HG02678 (cell line): ENCODE results near the gene SLC39A11.

Experiments
- ATAC-seq: cut with Tn5 transposase; IDR thresholded peaks from one replicate; pipeline ENCODE4 v1.9.1; 2021; ENCODE audit warnings: mild to moderate bottlenecking, moderate library complexity; ENCODE audit not compliant: unreplicated experiment

Gene SLC39A11

DNA sequence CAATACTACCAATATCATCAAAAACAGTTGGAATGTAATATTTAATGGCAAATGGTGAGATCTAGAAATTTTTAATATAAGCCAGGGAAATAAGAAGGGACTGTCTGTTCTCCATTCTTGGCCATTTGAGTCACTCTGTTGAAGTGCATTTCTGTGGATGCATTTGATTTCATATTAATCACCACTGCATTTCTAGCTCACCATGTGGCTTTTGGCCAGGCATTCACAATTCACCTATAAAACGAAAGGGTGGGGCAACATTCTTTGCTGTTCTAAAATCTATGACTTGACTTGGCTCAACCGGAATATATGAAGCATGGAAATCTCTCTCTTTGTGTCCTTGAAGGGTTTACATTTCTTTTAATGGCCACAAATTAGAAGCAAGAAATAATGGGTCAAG lies 483.0 kb downstream of the SLC39A11 start:
- ATAC-seq = no peak

DNA sequence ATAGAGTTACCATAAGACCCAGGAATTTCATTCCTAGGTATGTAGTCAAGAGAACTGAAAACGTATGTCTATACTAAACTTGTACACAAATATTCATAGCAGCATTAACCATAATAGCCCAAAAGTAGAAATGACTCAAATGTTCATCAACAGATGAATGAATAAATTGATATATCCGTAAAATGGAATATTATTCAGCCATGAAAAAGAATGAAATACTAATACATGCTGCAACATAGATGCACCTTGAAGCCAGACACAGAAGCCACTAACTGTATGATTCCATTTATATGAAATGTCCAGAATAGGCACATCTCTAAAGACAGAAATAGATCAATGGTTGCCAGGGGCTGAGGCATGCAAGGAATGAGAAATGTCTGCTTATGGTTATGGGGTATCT lies 484.1 kb downstream of the SLC39A11 start:
- no peak for ATAC-seq

DNA sequence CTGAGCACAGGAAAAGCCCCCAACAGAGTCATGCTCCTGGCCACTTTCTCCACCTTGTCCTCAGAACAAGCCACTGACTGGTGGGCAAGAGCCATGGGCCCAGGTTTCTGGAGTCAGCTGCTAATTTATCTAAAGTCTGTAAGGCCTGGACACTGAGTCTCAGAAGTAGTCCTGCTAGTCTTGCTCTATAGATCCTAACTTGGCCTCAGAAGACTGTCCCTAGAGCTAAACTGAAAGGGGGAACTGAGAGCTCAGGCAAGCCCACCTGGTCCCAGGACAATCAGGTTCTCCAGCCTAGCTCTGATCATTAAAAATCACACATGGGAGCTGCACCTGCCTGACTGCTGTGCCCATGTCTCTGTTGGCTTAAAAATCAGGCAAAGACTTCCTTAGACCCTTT lies 485.8 kb downstream of the SLC39A11 start:
- no peak for ATAC-seq

DNA sequence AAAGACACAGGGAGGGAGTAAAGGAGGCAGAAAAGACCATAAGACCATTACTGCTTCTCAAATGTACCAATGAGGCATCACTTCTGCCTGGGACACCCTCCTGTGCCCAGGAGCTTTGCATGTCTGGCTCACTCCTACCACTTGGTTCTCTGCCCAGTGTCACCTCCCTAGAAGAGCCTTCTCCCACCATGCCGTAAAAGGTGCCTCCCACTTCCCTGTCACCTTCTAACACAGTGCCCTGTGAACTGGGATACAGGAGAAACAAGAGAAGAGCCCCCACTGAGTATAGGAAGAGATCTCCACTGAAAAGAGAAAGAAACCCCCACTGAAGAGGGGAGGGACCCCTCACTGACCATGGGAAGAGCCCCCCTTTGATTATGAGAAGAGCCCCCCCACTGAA lies 486.9 kb downstream of the SLC39A11 start:
- ATAC-seq = no peak

DNA sequence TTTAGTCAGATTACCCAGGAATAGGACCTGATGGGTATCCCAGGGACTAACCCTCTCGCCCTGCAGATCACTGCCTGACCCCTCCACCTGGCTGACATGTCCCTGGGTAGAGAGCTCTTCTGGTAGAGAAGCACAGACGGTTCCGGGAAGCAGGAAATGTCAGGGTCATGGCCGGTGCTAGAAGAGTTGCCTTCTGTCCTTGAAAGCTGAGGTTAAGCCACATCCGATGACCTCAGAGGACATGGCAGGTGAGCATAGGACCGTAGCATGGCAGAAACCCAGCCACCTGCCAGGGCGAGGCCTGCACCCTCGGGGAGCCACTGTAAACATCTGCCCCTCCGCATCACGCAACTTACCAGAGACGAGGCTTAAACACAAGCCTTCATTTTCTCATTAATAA lies 488.0 kb downstream of the SLC39A11 start:
- ATAC-seq = peak; percentile 60

DNA sequence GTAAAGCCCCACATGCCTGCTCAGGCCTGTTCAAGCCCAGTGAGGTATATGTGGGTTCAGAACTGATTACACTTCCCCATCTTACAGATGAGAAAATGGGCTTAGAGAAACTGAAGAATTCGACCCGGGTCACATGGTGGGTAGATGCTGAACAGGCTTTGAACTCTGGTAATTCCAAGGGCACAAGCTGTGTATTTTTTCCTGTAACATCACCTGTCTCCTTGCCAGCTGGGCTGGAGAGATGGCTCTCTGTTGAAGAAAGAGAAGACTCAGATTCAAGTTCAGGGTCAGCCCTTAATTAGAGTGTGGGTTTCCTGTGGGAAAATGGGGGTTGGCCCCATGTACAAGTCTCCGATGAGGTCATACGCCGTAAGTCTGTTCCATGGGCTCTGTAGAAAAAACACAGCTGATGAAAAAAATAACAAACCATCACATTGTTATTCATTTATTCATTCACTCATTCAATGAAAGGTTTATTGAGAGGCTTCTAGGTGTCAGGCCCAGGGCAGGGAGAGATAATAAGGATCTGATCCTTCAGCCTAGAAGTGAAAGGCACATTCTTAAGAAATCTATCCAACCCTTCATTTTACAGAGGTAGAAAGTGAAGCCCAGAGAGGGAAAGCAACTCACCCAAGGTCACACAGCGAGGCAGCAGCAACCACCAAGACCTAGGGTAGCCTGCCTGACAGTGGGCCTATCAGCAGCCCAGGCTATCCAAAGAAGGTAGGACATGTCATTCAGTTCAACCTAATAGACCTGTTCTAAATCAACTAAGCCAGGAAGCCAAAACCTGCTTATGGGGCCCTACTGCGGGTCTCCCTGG lies 488.9 kb downstream of the SLC39A11 start:
- peak; percentile 13 for ATAC-seq

DNA sequence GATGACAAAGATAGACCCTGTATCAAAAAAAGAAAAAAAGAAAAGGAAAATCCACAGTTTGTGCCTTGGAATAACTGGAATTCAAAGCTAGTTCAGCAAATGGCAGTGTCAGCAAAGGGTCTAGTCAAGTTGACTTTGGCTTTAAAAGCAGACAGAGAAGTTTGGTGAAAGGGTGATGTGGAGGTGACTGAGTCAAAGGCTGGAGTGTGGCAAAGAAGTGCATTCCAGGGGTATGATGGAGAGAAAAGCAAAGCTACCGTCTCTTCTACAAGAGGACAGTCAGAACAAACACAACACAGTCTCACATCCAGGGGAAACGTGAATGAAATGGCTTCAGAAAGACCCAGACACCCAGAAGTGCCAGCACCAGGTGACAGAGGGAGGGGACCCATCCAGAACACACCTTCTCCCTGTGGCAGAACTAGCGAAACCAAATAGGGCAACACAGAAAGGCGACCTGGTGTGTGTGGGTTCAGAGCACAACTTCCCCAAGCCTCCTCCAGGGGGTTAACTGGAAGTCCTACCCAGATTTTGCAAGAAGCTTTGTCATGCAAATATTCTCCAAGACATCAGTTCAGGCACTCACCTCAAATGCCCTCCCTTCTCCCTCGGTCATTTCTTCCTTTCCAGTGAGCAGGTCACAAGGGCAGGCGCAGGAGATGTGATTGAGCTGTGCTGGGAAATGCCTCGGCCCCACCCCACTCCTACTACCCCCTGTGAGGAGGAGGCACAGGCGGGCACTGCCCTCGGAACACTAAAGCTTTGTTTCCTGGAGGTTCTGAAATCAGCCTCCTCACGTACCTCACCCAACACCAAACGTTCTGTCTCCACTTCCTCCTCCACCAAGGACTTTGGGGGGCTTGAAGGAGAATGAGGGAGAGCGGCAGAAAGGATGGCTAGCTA lies 489.7 kb downstream of the SLC39A11 start:
- peak; percentile 50 for ATAC-seq

DNA sequence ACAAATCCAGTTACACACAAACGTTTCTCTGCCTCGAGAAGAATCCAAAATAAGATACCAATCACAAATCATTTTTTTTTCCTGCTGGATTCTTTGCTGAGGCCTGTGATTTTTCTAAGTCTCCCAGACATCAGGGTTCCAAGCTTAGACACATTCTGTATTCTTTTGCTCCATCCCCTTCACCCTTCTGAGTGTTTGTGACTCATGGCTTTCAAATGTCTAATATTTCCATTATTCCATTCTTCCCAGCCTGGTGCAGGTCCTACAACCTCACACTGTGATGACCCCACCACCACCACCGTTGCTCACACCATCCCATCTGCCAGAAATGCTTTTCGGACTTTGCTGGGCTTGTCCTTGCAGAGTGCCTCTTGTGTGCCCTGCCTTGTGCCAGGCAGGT lies 491.6 kb downstream of the SLC39A11 start:
- ATAC-seq = no peak

DNA sequence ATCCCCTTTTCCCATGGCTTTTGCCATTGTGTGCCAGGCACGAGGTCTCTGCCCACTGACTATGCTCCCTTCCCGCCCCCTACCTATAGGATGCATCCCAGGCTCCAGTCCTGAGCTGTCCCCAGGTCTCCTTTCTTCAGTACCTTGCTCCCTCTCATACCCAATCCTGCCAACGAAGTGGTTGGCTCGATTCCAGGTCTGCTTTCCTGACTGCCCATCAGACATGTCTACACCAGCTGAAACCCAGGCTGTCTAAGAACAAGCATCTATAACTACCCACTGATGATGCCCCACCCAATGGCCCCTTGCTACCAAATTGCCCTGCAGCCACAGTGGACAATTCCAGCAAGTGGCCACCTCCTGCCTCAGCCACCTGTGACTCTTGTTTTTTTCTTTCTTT lies 492.6 kb downstream of the SLC39A11 start:
- no peak for ATAC-seq

DNA sequence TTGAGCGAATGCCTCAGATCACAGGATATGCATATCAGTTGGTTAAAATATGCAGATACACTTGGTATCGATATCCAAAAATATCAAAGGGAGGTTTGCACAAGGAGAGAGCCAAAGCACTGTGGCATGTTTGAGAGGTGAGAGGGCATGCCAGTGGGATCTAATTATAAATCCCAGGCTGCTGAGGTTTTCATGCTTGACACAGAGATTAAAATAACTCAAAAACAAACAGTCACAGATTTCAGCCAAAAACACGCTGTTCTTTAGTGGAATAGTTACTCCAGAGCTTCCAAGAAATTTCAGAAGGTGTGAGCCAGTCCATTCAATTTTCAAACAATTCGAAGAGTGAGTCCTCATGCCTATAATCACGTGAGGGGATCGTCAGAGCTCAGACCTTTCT lies 493.8 kb downstream of the SLC39A11 start:
- no peak for ATAC-seq

DNA sequence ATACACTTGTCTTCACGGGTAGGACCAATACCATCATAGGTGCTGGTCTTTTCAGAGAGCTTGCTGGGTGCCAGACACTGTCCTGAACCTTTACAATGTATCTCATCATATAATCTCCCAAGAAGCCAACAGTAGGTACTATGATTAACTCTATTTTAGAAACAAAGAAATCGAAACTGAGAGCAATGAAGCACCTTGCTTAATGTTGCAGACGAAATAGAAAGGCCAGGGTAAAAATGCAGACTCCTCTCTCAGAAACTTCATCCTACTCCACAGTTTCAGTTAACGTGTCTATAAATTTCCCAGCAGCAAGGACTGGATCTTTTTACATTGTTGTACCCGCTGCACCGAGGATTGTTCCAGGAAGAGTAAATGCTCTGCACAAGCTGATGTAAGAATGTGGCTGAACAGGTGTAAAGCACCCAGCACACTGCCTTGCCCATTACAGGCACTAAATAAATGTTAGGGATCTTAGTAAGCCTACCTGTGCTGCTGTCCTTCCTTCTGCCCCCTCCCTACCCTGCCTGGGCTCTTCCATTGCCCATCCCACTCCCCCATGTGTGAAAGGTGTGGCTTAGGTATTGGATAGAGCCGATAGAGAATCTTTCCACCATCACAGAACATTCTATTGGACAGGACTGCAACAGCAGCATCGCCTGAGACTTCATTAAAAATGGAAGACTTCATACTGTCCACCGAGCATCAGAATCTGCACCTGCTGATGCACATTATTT lies 495.0 kb downstream of the SLC39A11 start:
- ATAC-seq = no peak
